ENCODE data around the gene NAA16. TPM values are rescaled to one million over a fixed set of nuclear protein-coding genes. Genes with fewer than 3 reads are reported as not detected.
A peak's percentile ranks its signal among the peaks of the same experiment; 100 is the strongest.

Gene NAA16
- 30.6 TPM for polyA plus RNA-seq (2013)

DNA sequence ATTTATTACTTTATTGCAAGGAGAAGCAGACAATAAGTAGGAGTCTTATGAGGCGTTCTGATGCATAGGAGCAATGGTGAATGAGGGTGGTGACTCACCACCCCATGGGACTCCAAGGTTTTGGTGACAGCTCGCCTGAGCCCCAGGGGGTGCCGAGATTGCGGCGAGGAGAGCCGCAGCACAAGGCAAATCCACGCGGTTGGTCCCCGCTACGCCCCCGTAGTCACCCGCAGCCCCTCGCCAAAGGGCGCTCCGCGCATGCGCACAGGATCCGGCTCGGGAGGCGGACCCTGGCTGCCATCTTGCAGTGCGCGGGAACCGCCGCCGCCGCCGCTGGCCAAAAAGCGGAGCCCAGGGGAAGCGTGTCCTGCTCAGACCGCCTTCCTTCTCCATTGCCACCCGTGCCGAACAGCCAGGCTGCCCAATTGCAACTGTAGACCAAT lies at the start of gene NAA16:
Gene NAA16 (plus strand): TSS at position 305 of the 443 bp plus-strand sequence. CDS start 262 bp downstream, outside the sequence.
- H3K36me3 ChIP-seq (ENCODE audit: control insufficient read depth in 4 of 4, insufficient read depth in 4 of 4, low read length in 3 of 4): no peaks in the 10 kb centered on the region
- DNase-seq: peak; percentile 94 to 98 (median 98)
- POLR2A ChIA-PET: no interaction called here
- no peaks in the 10 kb centered on the region for H3K9me3 ChIP-seq (ENCODE audit: control extremely low read depth in 1 of 5, control insufficient read depth in 4 of 5, insufficient read depth in 2 of 5, low read depth in 1 of 5, low read length in 4 of 5)
- peak within 1 kb of the TSS; percentile 86 to 99 (median 99) for H3K4me3 ChIP-seq (ENCODE audit: control insufficient read depth in 1 of 7, extremely low read depth in 1 of 7, insufficient read depth in 4 of 7, low read depth in 2 of 7, low read length in 6 of 7)
- no peaks in the 10 kb centered on the region for H3K27me3 ChIP-seq (replicated peaks in 2 of 5; ENCODE audit: control insufficient read depth in 4 of 5, insufficient read depth in 5 of 5, low read length in 4 of 5)
- CTCF ChIA-PET: no interaction called here
- WGBS (ENCODE audit: insufficient coverage): 0% methylated on average over 31 of the region's 32 CpGs
- H3K4me1 ChIP-seq (ENCODE audit: control extremely low read depth in 1 of 4, control insufficient read depth in 4 of 4, insufficient read depth in 4 of 4, low read length in 3 of 4): peaks cover 7 to 37% (median 23%) of the 10 kb centered on the region in 4 experiments
- peak within 1 kb of the TSS; percentile 50 to 82 for H3K27ac ChIP-seq (ENCODE audit: insufficient read depth in 1 of 2, low read depth in 1 of 2, low read length in 2 of 2, poor library complexity in 1 of 2, severe bottlenecking in 2 of 2)

DNA sequence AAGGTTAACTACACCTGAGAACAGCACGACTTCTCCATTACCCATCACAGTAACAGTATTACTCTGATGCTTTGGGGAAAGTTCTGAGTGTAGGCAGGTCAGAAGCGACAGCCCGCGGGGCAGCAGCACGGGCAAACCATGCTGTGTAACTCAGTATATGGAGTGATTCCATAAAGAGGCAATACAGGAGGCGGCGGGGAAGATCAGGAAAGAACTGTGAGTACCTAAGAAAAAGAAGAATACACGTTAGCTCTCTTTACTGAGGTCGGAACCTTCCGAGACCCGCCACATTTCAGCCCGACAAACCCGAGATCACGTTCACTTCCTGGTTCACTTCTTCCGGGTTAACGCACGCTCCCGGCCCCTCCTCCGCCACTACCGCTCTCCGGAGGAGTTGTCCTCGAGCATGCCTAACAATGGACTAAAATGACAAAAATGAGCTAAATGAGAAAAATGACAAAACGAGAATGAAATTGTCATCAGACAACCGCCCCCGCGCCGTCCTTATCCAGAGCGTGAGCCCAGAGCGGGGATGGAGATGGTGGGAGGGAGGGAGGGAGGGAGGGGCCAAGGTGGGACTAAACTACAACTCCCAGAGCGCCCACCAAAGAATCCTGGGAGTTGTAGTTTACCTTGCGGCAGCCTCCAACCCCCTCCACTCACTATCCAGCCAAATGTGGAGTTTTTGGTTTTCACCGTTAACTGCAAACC lies 47.7 kb upstream of the NAA16 start, which contains the start of gene MTRF1:
Gene MTRF1 (minus strand): TSS at position 316 of the 711 bp plus-strand sequence. CDS start 2,669 bp downstream, outside the sequence.
- ChIA-PET POLR2A (no interaction called here), CTCF (interaction anchor here (1.0 to 1.4 kb wide), 2 partner anchors 9 to 36 kb away, joined by 3 read pairs; no protein-coding TSS in a partner anchor)
- Histone ChIP-seq H3K4me3 (ENCODE audit: control insufficient read depth in 1 of 7, extremely low read depth in 1 of 7, insufficient read depth in 4 of 7, low read depth in 2 of 7, low read length in 6 of 7) (peak within 1 kb of the TSS; percentile 68 to 98 (median 89)), H3K27me3 (replicated peaks in 2 of 5; ENCODE audit: control insufficient read depth in 4 of 5, insufficient read depth in 5 of 5, low read length in 4 of 5) (no peaks in the 10 kb centered on the region), H3K27ac (ENCODE audit: insufficient read depth in 1 of 2, low read depth in 1 of 2, low read length in 2 of 2, poor library complexity in 1 of 2, severe bottlenecking in 2 of 2) (peak within 1 kb of the TSS; percentile 74 to 86), H3K4me1 (ENCODE audit: control extremely low read depth in 1 of 4, control insufficient read depth in 4 of 4, insufficient read depth in 4 of 4, low read length in 3 of 4) (peaks cover 2 to 7% (median 6%) of the 10 kb centered on the region in 4 experiments), H3K36me3 (ENCODE audit: control insufficient read depth in 4 of 4, insufficient read depth in 4 of 4, low read length in 3 of 4) (peaks cover 4 to 18% (median 10%) of the 10 kb centered on the region in 4 experiments), H3K9me3 (ENCODE audit: control extremely low read depth in 1 of 5, control insufficient read depth in 4 of 5, insufficient read depth in 2 of 5, low read depth in 1 of 5, low read length in 4 of 5) (peaks cover 0 to 11% (median 6%) of the 10 kb centered on the region in 5 experiments)
- 0% methylated on average over 13 of the region's 32 CpGs for WGBS (ENCODE audit: insufficient coverage)
- peak; percentile 82 to 90 (median 88) for DNase-seq

DNA sequence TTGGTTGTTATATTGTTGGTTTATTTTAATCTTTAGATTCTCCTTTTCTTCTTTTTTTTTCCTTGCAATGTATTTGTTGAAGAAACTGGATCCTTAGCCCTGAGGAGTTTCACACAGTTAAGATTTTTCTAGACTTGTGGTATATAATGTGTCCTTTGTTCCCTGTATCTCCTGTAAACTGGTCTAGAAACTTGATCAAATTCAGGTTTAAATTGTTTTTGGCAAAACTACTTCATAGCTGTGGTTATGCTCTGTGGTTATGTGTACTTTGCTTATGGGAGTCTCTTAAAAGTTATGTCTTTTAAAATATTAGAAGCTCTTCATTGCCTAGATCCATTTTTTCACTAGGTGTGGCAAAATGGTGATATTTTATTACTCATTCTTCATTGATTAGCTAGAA lies 44.0 kb upstream of the NAA16 start:
- Histone ChIP-seq H3K36me3 (ENCODE audit: control insufficient read depth in 4 of 4, insufficient read depth in 4 of 4, low read length in 3 of 4) (no peaks in the 10 kb centered on the region), H3K27me3 (replicated peaks in 2 of 5; ENCODE audit: control insufficient read depth in 4 of 5, insufficient read depth in 5 of 5, low read length in 4 of 5) (no peaks in the 10 kb centered on the region), H3K9me3 (ENCODE audit: control extremely low read depth in 1 of 5, control insufficient read depth in 4 of 5, insufficient read depth in 2 of 5, low read depth in 1 of 5, low read length in 4 of 5) (peaks cover 0 to 14% (median 7%) of the 10 kb centered on the region in 5 experiments), H3K4me3 (ENCODE audit: control insufficient read depth in 1 of 7, extremely low read depth in 1 of 7, insufficient read depth in 4 of 7, low read depth in 2 of 7, low read length in 6 of 7) (no peak overlapping the region), H3K27ac (ENCODE audit: insufficient read depth in 1 of 2, low read depth in 1 of 2, low read length in 2 of 2, poor library complexity in 1 of 2, severe bottlenecking in 2 of 2) (no peak overlapping the region), H3K4me1 (ENCODE audit: control extremely low read depth in 1 of 4, control insufficient read depth in 4 of 4, insufficient read depth in 4 of 4, low read length in 3 of 4) (peaks cover 2 to 7% (median 6%) of the 10 kb centered on the region in 4 experiments)
- ChIA-PET CTCF (no interaction called here), POLR2A (no interaction called here)
- no peak for DNase-seq

DNA sequence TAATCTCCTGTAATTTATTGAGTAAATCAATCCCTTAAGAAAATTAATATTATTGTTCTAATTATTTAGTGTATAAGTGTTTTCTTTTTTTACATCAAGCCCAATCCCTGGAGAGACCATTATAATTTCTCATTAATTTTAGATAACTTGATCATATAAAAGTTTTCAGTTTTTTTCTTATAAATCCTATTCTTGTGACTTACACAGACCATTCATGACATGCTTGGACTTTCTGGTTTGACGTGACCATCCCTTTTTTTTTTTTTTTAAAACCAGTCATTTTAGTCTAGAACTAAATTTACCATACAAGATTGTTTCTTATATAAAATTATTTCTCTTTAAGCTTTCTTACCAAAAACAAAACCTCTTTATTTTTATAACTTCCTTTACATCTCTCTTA lies 42.3 kb upstream of the NAA16 start:
- ChIA-PET POLR2A (no interaction called here), CTCF (no interaction called here)
- H3K4me1 ChIP-seq (ENCODE audit: control extremely low read depth in 1 of 4, control insufficient read depth in 4 of 4, insufficient read depth in 4 of 4, low read length in 3 of 4): peaks cover 0 to 2% (median 0%) of the 10 kb centered on the region in 4 experiments
- no peak overlapping the region for H3K27ac ChIP-seq (ENCODE audit: insufficient read depth in 1 of 2, low read depth in 1 of 2, low read length in 2 of 2, poor library complexity in 1 of 2, severe bottlenecking in 2 of 2)
- WGBS (ENCODE audit: insufficient coverage): no CpG with 5 or more reads among the region's 1 CpG
- peak; percentile 51 to 82 (median 78) for DNase-seq
- H3K9me3 ChIP-seq (ENCODE audit: control extremely low read depth in 1 of 5, control insufficient read depth in 4 of 5, insufficient read depth in 2 of 5, low read depth in 1 of 5, low read length in 4 of 5): peaks cover 0 to 14% (median 7%) of the 10 kb centered on the region in 5 experiments
- H3K4me3 ChIP-seq (ENCODE audit: control insufficient read depth in 1 of 7, extremely low read depth in 1 of 7, insufficient read depth in 4 of 7, low read depth in 2 of 7, low read length in 6 of 7): no peak overlapping the region
- H3K36me3 ChIP-seq (ENCODE audit: control insufficient read depth in 4 of 4, insufficient read depth in 4 of 4, low read length in 3 of 4): no peaks in the 10 kb centered on the region
- H3K27me3 ChIP-seq (replicated peaks in 2 of 5; ENCODE audit: control insufficient read depth in 4 of 5, insufficient read depth in 5 of 5, low read length in 4 of 5): no peaks in the 10 kb centered on the region

DNA sequence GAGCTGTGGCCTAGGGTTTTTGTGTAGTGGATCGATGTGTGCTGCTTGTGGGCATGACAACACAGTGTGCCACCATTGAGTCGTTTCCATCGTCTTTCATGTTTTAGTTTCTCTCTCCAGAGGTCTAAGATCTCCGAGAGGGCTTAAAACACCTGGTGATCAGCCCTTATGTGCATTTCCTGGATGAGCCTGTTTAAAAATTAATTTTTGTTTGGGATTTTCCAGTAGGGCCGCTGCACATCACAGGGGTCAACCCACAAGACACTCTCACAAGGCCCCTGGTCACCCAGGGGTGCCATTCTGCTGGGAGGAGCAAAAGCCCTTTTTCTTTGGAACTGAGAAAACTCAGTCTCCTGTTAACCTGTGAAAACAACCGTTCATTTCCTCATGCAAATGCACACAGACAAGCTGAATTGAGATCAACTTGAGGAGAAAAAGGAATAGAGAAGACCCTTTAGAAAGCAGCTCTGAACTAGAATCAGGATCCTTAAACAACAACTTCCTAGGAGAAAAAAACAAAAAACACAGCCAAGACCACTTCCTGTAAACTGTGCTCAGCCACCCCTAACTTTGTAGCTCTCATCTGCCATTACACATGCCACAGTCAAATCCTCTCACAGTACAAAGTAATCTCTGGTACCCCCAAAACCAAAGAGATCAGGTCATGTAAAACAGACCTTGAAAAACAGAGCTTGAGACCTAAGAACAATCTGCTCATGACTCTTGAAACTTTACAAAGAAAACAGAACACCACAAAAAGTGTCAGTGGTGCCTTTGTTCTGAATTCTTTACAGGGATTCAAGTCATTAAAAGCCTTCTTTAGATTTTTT lies 39.4 kb upstream of the NAA16 start:
- whole genome bisulfite sequencing (ENCODE audit: insufficient coverage): 80% methylated on average over 3 of the region's 6 CpGs
- Histone ChIP-seq H3K27ac (ENCODE audit: insufficient read depth in 1 of 2, low read depth in 1 of 2, low read length in 2 of 2, poor library complexity in 1 of 2, severe bottlenecking in 2 of 2) (no peak overlapping the region), H3K4me1 (ENCODE audit: control extremely low read depth in 1 of 4, control insufficient read depth in 4 of 4, insufficient read depth in 4 of 4, low read length in 3 of 4) (no peaks in the 10 kb centered on the region), H3K9me3 (ENCODE audit: control extremely low read depth in 1 of 5, control insufficient read depth in 4 of 5, insufficient read depth in 2 of 5, low read depth in 1 of 5, low read length in 4 of 5) (peaks cover 0 to 14% (median 7%) of the 10 kb centered on the region in 5 experiments), H3K4me3 (ENCODE audit: control insufficient read depth in 1 of 7, extremely low read depth in 1 of 7, insufficient read depth in 4 of 7, low read depth in 2 of 7, low read length in 6 of 7) (no peak overlapping the region), H3K27me3 (replicated peaks in 2 of 5; ENCODE audit: control insufficient read depth in 4 of 5, insufficient read depth in 5 of 5, low read length in 4 of 5) (no peaks in the 10 kb centered on the region), H3K36me3 (ENCODE audit: control insufficient read depth in 4 of 4, insufficient read depth in 4 of 4, low read length in 3 of 4) (no peaks in the 10 kb centered on the region)
- DNase-seq: no peak
- ChIA-PET POLR2A (no interaction called here), CTCF (no interaction called here)

DNA sequence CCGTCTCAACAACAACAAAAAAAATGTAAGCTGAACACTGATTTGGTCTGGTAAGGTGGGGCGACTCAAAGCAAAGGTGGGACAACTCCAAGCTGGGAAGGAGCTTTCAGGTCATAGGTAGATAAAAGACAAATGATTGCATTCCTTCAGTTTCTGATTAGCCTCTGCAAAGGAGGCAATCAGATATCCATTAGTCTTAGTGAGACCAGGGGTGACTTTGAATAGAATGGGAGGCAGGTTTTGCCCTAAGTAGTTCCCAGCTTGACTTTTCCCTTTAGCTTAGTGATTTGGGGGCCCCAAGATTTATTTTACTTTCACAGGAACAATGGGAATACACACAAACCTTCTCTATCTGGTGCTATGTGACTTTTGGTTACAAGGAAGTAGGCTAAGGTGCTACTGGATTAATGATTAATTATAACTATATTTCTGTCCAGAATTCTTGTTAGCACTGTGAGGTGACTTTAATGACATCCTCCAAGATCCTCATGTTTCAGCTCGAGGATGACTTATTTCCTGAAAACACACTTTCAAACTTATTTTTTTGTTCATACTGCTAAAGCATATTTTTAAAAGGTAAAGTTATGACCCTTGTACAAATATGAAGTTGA lies 37.1 kb upstream of the NAA16 start:
- ChIA-PET CTCF (no interaction called here), POLR2A (no interaction called here)
- no peaks in the 10 kb centered on the region for H3K4me1 ChIP-seq (ENCODE audit: control extremely low read depth in 1 of 4, control insufficient read depth in 4 of 4, insufficient read depth in 4 of 4, low read length in 3 of 4)
- H3K9me3 ChIP-seq (ENCODE audit: control extremely low read depth in 1 of 5, control insufficient read depth in 4 of 5, insufficient read depth in 2 of 5, low read depth in 1 of 5, low read length in 4 of 5): peaks cover 0 to 1% (median 0%) of the 10 kb centered on the region in 5 experiments
- no peak overlapping the region for H3K27ac ChIP-seq (ENCODE audit: insufficient read depth in 1 of 2, low read depth in 1 of 2, low read length in 2 of 2, poor library complexity in 1 of 2, severe bottlenecking in 2 of 2)
- DNase-seq: no peak
- H3K27me3 ChIP-seq (replicated peaks in 2 of 5; ENCODE audit: control insufficient read depth in 4 of 5, insufficient read depth in 5 of 5, low read length in 4 of 5): no peaks in the 10 kb centered on the region
- 100% methylated on average over 2 of the region's 3 CpGs for WGBS (ENCODE audit: insufficient coverage)
- H3K36me3 ChIP-seq (ENCODE audit: control insufficient read depth in 4 of 4, insufficient read depth in 4 of 4, low read length in 3 of 4): no peaks in the 10 kb centered on the region
- H3K4me3 ChIP-seq (ENCODE audit: control insufficient read depth in 1 of 7, extremely low read depth in 1 of 7, insufficient read depth in 4 of 7, low read depth in 2 of 7, low read length in 6 of 7): no peak overlapping the region

All from common myeloid progenitor, CD34-positive (primary cell).